HFF-Myc (cell line): ENCODE data around the gene EPHA5.

Source experiments
- DNase-seq: peaks from one replicate; pipeline ENCODE4 v3.0.0-alpha.2; 2011; ENCODE audit warnings: low read depth; ENCODE audit errors: extremely low read depth
- H3K4me3 ChIP-seq: replicated peaks from 2 replicates; pipeline ENCODE4 v1.5.1; 2011; ENCODE audit warnings: low read depth, mild to moderate bottlenecking, control low read depth, low read length
- CTCF ChIP-seq: IDR thresholded peaks from 2 replicates; pipeline ENCODE4 v1.5.1; 2012; ENCODE audit warnings: mild to moderate bottlenecking, low read depth, low read length, control low read depth; ENCODE audit errors: missing control alignments

The EPHA5 gene

GRCh38 chr4:65656008-65656407, 14.3 kb downstream of the EPHA5 start:
- no peak overlapping the region for H3K4me3 ChIP-seq
- no peak for DNase-seq
- TF ChIP-seq CTCF: no peak

DNA sequence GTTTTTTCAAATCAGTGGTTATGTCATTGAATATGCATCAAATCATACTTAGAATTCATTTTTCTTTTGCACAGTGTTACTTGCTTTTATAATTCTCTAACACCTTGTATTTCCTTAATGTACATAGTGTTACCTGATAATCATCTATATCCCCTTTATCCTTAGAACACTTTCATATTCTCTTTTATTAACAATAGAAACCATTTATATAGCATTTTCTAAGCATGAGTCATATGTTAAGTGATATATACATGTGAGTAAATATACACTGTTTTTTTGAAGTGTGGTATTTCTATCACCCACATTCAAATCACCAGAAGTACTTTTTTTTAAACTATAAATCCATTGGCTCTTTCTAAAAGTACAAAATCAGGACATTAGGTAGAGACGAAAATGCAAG, 15.3 kb downstream of the EPHA5 start:
- DNase-seq: no peak
- TF ChIP-seq CTCF: no peak
- no peak overlapping the region for H3K4me3 ChIP-seq

DNA sequence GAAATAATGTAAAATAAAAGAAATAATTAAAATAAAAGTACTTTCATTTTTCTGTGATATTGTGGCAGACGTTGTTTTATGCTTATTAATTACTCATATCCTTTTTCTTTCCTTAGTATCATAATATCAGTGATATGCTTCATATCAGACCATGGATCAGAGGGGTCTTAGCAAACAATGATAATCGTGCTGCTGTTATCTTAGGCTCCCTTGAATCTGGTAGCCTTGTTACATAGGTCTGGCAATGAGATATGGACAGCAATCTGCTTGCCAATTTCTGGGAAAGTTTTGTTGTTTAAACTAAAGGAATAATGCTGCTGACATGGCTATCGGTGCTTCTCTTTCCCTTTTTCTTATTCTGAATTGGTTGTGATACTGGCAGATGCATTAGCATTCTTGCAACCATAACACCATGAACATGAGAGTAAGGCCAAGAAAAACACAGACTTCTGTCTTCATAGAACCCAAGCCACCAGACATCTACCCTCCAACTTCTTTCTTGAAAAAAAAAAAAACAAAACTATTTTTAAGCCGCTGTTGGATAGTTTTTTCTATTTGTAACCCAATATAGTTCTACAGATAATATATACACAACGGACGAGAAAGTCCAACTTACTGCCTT, 16.4 kb downstream of the EPHA5 start:
- no peak for DNase-seq
- no peak for TF ChIP-seq CTCF
- no peak overlapping the region for H3K4me3 ChIP-seq

GRCh38 chr4:65651751-65652150, 18.5 kb downstream of the EPHA5 start:
- no peak for DNase-seq
- no peak for TF ChIP-seq CTCF
- H3K4me3 ChIP-seq: no peak overlapping the region

DNA sequence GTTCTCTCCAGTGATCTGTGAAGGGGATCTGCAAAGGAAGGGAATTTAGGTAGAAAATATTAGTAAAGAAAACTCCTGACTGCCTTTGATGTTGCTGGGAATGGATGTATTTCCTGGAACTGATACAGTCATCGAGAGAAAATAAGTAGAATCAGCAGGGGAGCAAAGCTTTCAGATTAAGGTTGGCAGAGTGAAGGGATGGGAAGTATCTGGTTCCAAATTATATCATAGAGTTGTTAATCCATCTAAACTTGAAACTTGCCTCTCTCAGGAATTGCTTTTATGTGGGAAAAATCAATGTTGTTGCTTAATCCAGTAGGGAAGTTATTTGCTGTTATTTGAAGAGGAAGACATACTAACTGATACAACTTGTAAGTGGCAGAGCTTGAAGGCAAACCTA, 19.3 kb downstream of the EPHA5 start:
- no peak for DNase-seq
- TF ChIP-seq CTCF: no peak
- H3K4me3 ChIP-seq: no peak overlapping the region

DNA sequence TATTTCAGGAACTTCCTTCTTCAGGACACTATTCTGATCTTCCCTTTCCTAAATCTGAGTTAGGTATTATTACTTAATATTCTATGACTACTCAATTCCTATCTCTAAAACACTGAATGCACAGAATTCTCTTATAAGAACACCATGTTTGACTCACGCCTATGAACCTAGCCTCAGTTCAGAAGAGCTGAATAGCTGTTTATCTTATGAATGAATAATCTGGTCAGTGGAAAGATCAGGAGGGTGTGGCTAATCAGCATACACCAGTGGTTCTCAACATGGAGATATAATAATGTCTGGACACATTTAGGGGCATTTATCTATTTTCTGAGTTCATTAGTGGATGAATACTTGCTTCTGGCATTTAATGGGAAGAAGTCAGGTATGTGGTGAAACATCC, 24.2 kb downstream of the EPHA5 start:
- TF ChIP-seq CTCF: no peak
- H3K4me3 ChIP-seq: no peak overlapping the region
- DNase-seq: no peak

DNA sequence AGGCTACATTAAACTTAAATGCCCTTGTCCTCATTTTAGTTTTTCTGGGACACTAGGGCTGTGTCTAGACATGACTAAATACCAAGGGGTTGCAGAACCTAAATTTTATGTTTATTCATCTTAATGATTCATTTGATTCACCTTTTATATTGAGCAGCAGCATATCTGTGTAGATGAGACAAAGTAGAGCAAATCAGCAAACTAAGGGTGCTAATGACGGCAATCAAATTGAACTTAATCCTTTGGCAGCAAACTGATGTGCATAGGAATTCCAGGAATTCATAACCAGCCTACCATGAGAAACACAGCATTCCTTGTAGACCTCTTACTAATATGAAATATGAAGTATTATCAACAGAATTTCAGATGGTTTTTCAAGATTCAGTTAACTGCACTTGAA, 25.1 kb downstream of the EPHA5 start:
- H3K4me3 ChIP-seq: no peak overlapping the region
- no peak for DNase-seq
- TF ChIP-seq CTCF: no peak
